COLO829 (cell line): ENCODE results near the gene WWTR1.

Experiments
- DNase-seq: peaks from one replicate; pipeline ENCODE4 v3.0.0; 2012; ENCODE audit warnings: low spot score

WWTR1 gene

GRCh38 chr3:149592758-149593240 lies 65.0 kb downstream of the WWTR1 start:
- DNase-seq, result no peak

GRCh38 chr3:149590691-149591441 lies 67.0 kb downstream of the WWTR1 start:
- DNase-seq, result no peak

GRCh38 chr3:149589332-149589731 lies 68.5 kb downstream of the WWTR1 start:
- peak; percentile 85 for DNase-seq

- DNase-seq, result no peak
Observed at GRCh38 chr3:149588909-149589308, 68.9 kb downstream of the WWTR1 start.

GRCh38 chr3:149587383-149587782 lies 70.4 kb downstream of the WWTR1 start:
- no peak for DNase-seq

GRCh38 chr3:149586871-149587270 lies 71.0 kb downstream of the WWTR1 start:
- no peak for DNase-seq

- no peak for DNase-seq
Observed at GRCh38 chr3:149585401-149585726, 72.5 kb downstream of the WWTR1 start.

- DNase-seq, result no peak
Observed at GRCh38 chr3:149583921-149584635, 73.7 kb downstream of the WWTR1 start.

- DNase-seq, result no peak
Observed at GRCh38 chr3:149582395-149582794, 75.4 kb downstream of the WWTR1 start.

- DNase-seq, result peak; percentile 89
Observed at GRCh38 chr3:149581681-149582370, 76.0 kb downstream of the WWTR1 start.

GRCh38 chr3:149581248-149581647 lies 76.6 kb downstream of the WWTR1 start:
- DNase-seq, result no peak

- no peak for DNase-seq
Observed at GRCh38 chr3:149579838-149580542, 77.8 kb downstream of the WWTR1 start.

- no peak for DNase-seq
Observed at GRCh38 chr3:149579161-149579560, 78.7 kb downstream of the WWTR1 start.

GRCh38 chr3:149577801-149578200 lies 80.0 kb downstream of the WWTR1 start:
- no peak for DNase-seq

GRCh38 chr3:149575961-149576564 lies 81.8 kb downstream of the WWTR1 start:
- DNase-seq, result peak; percentile 90

- peak; percentile 62 for DNase-seq
Observed at GRCh38 chr3:149575213-149575960, 82.4 kb downstream of the WWTR1 start.

GRCh38 chr3:149572796-149573414 lies 84.9 kb downstream of the WWTR1 start:
- DNase-seq, result no peak

GRCh38 chr3:149571381-149571780 lies 86.4 kb downstream of the WWTR1 start:
- no peak for DNase-seq

GRCh38 chr3:149570016-149570415 lies 87.8 kb downstream of the WWTR1 start:
- DNase-seq, result no peak

- DNase-seq, result no peak
Observed at GRCh38 chr3:149567381-149567780, 90.4 kb downstream of the WWTR1 start.
